ENCODE results near the gene SDCCAG8.
"Not testable (repeated sequence)": the region's sequence is repeated elsewhere in the genome, so short reads cannot be mapped to it uniquely, and the experiment has no call there.

SDCCAG8 gene

DNA sequence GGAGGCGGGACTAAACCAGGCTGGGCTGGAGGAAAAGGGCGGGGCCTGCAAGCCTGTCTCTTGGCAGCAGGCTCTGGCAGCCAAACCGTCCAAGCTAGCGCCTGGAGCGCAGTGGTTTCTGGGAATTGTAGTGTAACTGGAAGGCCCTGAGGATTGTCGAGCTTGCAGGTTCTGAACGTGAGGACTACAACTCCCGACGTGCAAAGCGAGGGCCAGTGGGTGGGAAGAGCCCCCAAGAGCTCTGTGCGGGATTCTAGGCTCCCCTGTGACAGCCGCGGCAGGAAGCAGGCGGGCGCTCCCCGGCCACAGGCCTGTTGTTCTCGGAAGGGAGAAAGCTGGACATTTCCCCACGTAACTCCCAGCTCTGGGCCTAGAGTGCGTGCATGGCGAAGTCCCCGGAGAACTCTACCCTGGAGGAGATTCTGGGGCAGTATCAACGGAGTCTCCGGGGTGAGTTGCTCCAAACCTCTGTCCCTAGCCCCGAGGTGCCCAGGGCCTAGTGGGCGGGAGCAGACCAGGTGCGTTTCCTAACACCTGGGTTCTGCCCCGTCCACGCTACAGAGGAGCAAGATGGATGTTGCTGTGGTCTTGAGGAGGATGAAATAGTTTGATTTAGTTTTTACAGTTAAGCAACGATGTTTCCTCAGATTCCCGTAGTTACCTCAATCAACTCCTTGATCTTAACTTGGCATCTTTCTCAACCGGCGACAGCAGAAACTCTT lies at the start of gene SDCCAG8:
Gene SDCCAG8 (plus strand): TSS at position 251 of the 722 bp plus-strand sequence. CDS start 133 bp downstream, at position 384.
- peak; percentile 99 for DNase-seq

DNA sequence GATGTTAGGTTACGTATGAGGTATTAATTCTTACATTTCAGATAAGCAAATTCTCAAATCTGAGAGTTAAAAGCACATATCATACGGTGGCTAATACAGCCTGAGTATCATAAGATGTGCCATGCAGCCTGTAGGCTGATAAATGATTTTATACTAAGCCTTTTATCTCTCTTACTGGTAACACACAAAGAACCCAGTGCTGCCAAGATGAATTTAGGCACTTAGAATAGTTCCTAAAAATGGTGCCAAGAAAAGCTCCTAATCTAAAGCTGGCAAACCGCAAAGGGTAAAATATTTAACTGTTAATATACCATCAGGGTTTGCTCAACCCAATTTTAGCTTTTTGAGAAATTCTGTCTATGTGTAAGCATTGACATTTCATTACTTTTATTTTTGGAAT lies 43.9 kb upstream of the SDCCAG8 start:
- DNase-seq, result not testable (repeated sequence)

DNA sequence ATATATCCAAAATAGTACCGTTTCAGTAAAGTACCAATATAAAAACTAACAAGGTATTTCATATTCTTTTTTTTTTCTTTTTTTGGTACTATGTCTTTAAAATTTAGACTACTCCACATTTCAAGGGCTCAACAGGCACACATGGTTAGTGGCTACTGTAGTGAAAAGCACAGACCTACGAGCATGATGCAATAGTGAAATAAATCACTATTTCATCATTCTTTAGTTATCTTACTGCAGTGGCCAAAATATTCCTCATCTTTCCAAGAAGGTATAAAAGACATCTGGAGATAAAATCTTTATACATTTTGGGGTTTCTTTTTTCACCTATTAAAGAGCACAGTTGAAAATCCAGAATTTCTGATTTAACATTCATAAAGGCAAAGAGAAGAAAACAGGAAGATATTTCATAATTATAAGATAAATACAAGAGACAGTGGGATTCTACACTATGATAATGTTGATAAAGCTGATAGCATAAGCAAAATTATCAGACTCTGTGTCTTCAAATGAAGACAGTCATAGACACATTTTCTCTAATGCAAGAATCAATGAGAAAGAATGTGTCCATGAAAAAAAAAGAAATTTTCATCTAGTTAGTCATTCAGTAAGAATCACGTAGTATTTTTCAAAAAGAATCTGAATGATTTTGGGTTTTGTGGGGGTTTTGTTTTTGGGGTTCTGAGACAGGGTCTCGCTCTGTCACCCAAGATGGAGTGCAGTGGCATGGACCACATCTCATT lies 42.6 kb upstream of the SDCCAG8 start:
- no peak for DNase-seq

DNA sequence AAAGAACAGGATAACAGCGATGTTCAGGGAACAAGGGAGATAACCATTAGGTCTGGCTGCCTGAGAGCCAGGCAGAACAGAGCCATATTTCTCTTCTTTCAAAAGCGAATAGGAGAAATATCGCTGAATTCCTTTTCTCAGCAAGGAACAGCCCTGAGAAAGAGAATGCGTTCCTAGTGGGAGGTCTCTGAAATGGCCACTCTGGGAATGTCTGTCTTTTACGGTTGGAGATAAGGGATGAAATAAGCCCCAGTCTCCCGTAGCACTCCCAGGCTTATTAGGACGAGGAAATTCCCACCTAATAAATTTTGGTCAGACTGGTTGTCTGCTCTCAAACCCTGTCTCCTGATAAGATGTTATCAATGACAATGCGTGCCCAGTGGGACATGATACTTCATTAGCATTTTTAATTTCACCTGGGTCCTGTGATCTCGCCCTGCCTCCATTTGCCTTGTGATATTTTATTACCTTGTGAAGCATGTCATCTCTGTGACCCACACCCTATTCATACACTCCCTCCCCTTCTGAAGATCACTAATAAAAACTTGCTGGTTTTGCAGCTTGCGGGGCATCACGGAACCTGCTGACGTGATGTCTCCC lies 40.5 kb upstream of the SDCCAG8 start:
- DNase-seq, result not testable (repeated sequence)

DNA sequence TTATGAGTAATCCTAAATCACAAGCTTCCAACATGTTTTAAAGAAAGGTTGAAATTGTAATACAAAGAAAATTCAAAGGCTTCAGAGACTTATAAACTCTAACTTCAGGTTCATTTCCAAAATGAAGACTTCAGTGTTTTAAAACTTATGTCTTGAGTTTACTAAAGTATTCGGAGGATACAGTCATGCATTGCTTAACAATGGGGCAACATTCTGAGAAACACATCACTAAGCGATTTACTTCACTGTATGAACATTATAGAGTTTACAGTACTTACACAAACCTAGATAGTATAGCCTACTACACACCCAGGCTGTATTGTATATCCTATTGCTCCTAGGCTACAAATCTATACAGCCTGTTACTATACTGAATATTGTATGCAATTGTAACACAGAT lies 39.1 kb upstream of the SDCCAG8 start:
- DNase-seq, result no peak

DNA sequence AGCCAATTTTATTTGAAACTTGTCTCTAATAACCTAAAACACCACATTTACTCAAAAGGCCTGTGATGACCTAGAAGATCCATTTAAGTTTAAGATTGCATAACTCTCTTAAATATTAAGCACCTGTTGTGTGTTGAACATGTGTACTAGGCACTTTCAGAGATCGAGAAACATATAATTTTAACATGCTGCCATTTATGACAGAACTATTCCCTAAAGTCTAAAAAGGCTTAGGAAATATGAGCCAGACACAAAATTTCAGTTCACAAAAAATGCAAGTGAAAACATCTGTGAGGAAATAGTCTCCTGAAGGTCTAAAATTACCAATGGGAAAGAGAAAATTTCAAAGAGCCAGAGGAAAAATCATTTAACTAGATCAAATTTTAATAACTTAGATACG lies 38.5 kb upstream of the SDCCAG8 start:
- no peak for DNase-seq

DNA sequence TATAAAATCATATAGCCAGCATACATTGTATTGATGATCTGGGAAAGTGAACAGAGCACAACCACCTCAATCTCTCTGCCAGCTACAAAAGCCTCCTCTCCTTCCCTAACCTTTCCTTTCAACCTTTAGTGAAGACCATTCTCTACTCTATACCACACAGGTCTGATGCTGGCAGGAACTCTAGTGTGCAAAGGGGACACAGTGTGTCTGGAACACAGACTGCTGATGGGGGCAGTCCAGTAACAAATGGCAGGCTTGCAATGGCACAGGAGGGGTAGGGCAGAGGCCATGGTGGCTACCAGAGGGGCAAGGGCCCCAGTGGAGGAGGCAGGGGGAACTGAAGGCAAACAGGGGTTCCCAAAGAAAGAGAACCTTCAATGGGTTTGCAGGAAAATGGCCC lies 37.8 kb upstream of the SDCCAG8 start:
- no peak for DNase-seq

DNA sequence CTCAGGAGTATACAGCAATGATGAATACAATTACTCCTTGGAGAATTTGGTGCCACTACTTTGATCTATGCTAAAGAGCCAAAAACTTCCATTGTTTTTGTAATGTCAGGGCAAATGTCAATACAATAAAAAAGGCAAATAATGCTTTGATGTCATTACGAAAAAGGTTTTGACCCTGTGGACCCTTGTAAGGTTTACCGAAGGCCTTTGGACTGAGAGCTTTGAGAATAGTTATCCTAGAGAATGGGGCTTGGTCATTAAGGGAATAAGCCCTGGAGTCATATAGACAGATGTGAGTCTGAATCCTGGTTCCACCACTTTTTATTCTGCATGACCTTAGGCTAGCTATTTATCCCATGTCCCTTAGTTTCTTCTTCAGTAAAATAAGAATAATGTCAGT lies 28.2 kb upstream of the SDCCAG8 start:
- DNase-seq, result no peak

DNA sequence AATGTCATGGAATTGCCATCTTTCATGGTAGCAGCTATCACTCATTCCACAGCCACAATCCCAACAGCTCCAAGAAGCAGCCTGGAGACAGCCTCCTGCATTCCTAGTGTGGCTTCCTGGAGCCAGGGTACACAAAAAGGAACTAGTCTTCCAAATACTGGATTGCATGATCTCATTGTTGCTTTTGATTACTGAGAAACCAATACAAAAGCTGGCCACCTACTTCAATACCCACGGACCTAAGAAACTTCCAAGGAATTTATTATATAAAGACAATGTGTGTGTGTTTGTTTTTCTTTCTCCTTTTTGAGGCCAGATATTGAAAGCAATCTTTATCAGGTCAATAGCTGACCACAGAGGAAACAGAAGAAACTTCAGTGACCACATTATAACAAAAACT lies 26.3 kb upstream of the SDCCAG8 start:
- DNase-seq, result no peak

DNA sequence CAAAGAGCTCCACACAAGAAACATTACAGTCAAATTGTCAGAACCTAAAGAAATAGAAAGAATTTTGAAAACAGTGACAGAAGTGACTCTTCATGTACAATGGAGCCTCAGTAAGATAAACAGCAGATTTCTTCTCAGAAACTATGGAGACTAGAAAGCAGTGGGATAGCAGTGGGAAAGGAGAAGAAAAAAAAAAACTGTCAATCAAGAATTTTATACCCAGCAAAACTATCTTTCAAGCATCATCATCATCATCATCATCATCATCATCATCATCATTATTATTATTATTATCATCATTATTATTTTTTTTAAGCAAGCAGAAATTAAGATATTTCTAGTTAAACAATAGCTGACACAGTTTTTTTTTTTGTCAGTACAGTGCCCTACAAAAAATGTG lies 24.9 kb upstream of the SDCCAG8 start:
- DNase-seq, result no peak

DNA sequence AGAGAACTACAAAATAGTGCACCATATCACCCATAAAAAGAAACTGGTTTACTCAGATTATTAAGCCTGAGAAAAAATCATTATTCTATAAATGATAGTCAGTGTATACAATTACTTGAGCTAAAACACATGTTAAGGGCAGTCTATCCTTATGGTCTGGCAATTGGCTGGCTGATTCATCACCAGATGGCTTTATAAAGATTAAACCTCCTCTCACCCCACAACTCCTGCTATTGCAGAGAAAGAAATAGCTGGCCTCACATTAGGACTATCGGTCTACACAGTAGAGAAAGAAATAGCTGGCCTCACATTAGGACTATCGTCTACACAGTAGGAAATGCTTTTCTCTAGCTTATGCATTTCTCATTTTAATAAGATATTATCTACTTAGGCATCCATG lies 21.9 kb upstream of the SDCCAG8 start:
- no peak for DNase-seq

DNA sequence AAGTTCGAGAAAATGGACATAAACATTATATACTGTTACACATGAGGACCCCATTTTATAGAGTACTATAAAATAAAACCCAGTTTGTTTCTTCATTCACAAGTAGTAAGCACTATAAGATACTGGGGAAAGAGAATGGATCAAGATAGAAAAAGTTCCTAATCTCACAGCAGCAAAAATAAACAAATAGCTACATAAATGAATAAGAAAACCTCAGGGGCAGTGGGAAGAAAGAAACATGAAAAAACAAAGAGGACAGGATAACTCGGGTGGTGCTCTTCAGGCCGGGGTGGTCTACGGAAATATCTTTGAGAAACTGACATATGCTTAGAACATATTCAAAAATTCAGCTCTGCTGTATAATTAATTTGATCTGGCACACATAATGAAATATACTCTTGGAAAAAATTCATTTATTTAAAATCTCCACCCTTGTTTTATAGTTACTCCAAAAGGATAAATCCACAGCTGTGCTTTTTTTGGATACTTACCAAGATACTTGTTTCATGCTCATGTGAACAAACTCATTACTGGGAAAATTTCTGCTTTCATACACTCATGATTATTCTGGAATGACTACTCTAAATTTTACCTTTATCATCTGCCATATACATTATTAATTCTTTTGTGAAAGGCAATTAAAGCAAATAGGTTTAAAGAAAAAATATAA lies 20.7 kb upstream of the SDCCAG8 start:
- DNase-seq, result no peak

DNA sequence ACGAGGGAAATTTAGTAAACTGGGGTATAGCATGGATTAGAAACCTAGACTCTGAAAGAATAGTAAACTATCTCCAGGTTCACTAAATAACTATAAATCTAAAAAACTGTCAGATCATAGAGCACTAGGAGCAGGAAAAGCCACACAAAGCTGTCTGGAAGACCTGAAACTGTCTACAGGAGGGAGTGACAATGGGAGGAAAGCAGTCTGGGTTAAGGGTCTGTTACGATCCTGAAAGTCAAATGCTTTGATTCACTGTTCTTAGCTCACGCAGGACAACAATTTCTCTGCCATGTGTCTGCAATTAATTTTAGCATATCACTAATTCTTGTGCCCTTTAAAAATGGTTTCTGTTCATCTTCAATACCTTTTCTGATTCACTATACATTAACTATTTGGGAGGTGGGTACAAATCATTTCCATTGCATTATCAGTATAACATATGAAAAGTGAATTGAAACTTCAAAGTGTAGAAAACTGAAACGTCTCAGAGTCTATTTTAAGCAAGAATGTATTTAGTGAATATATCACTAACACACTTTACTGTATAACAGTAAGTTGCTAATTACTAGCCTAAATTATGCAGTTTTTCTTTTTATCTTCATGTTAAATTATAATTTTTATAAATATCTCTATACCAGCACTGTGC lies 19.1 kb upstream of the SDCCAG8 start:
- no peak for DNase-seq

DNA sequence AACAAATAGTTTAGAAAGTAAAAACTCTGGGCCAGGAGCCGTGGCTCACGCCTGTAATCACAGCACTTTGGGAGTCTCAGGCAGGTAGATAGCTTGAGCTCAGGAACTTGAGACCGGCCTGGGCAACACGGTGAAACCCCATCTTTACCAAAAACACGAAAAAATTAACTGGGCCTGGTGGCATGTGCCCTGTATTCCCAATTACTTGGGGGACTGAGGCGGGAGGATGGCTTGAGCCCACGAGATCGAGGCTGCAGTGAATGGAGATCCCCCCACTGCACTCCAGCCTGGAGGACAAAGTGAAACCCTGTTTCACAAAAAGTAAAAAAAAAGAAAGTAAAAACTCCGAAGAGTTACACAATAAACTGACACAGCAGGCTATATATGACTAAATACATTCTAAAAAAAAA lies 11.4 kb upstream of the SDCCAG8 start:
- DNase-seq, result no peak

DNA sequence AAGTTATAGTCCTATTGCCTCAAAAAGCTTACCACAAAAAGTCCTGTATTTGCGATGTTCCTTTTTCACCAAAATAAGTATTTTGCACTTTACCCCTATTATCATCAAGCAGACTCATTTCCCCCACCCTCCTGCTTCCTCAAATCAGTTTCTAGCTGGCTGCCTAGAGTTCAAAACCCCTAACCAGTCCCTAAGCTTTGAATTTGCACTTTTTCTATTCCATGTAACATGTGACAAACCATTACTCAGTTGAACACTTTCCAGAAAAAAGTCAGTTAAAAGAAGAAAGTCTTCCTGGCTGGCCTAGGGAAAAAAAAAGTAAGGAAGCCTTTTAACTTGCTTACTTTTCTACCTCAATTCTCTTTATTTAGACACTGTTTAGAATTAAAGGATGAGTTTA lies 8.9 kb upstream of the SDCCAG8 start:
- DNase-seq, result no peak

DNA sequence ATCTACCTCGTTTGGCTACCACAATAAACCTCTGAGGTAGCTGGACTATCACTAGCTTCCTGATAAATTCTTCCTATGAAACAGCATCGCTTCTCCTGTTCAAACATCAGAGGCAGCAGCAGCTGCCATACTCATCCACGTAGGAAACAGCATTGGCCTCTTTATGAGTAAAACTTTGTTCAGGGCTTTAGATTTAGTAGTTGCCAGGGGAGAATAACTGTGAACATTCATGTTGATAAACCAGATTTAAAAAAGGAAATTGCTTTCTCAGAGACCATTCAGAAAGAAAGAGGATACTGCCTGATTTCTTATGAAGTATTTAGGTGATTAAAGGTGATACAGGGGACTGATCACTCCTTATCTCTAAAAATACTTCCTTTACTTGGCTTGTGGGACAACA lies 7.9 kb upstream of the SDCCAG8 start:
- no peak for DNase-seq

DNA sequence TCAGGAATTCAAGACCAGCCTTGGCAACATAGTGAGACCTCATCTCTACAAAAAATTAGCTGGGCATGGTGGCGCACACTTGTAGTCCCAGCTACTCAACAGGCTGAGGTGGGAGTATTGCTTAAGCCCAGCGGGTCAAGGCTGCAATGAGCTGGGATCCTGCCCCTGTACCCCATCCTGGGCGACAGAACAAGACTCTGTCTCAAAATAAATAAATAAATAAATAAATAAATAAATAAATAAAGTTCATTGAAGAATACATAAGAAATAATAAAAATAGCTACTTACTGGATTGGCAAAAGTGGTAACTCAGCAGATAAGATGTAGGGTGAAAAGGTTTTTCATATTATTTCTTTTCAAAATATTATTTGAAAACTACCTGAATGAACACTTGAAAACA lies 6.6 kb upstream of the SDCCAG8 start:
- no peak for DNase-seq

DNA sequence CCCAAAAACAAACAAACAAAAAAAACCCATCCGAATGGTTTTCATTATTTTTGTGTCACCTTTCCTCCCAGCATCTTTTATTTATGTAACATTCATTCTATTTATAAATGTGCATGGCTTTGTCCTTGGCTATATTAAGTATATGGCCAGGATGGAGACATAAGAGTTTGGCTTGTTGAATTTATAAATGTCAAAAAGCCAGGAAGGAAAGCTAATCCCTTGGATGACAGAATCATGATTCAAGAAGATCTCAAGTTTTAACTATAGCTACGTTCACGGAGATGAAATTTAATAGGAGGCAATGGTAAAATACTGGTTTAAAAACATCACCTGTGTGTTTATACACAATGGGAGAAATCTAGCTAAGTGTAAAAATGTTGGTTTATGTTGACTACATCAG lies 5.7 kb upstream of the SDCCAG8 start:
- no peak for DNase-seq

DNA sequence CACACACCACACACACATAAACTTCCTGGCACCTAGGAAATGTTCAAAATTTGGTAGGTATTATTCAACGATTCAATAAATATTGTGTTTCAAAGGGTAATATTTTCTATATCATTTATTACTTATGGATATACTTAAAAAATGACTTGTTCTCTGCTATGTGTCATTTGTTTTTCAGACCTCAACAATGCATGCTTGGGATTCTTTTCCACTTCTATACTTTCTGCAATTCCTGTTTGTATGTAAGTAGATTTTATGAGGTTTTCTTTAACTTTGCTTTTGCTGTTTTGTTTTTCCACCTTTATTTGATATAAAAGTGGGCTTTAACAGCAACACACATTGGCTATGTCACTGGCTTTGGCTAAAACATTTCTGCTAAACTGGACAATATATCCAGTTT lies 4.3 kb upstream of the SDCCAG8 start:
- DNase-seq, result no peak

DNA sequence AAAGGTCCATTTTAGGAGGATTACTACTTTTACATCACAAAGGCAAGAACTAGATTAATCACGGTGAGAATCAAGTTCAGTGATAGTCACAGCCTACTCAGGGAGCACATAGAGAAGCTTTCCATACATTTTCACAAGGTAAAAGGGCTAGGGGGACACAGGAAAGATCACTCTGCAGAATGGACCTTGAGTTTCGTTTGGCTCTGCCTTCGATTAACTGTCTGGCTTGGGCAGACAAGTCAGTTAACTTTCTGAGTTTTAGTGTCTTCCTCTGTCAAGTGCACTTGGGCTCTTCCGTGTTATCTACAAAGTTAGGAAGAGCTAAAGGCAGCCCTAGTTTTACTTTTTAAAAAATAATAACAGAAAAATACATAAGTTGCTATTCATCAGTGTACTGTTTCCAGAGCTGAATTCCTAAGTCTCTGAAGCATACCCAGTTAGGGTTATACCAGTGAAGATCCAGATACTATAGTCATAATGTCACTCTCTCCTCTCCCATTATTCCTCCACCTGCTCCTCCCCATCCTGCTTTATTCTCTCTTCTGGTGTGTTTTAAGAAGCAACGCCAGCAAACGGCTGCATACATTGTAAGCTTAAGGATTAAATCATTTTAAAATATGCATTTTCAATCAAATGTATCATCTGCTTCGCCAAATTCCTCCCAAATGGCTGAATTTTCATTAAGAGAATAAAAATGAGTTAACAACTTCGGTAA lies 2.5 kb upstream of the SDCCAG8 start:
- DNase-seq, result no peak

DNA sequence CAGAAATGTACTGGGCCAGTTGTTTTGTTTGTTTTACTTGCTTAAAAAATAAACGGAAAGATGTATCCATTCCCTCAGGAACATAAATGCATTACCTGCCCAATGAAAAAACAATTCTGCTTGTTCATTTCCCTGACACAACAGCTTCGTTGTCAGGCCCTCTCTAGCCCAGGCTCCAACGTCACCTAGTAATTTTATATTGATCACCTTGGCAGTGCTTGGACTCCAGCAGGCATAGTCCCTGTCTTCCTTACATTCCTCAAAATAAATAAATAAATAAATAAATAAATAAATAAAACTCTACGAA lies 2.0 kb upstream of the SDCCAG8 start:
- DNase-seq, result no peak

DNA sequence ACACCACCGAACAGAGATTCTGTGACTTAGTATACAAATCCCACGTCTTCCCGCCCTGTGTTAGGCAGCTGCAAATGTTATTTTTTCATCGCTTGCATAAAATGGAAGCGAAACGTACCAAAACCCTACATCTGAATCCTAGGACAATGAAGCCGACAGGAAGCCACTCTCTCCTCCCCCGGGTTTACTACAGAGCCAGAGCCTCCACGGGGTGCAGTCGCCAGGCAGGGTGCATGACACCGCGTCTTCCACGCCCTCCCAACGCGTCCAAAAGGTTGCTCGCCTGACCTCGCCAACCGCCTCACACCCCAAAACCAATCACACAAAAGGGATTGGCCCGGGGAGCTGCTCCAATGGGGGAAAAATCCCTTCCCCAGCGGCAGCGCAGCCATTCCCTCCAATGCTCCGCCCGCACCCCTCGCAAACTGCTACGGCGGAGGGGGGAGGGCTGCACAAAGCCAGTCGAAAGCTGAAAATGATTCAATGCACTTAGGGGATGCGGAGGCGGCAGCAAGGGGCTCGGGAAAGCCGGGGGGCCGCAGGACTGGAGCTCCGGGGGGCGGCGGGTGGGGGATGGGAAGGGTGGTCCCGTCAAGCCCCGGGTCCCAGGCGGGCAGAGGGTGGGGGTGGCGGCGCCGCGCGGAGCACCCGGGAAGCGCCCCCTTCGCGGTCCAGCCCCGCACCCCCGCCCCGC lies 1.5 kb upstream of the SDCCAG8 start:
- peak; percentile 83 for DNase-seq
